IMR-90 (cell line): ENCODE measurements around the gene SLC6A12. TPM values are rescaled to one million over a fixed set of nuclear protein-coding genes. Genes with fewer than 3 reads are reported as not detected.

Experiments
- ATAC-seq: fragments of 200-7000 bp; cut with Tn5 transposase; 2 replicates; pipeline ENCODE4 v1.9.1; 2020; ENCODE audit warnings: low read depth, mild to moderate bottlenecking, moderate library complexity
- BruUV-seq: library from RNA; stranded (reverse); fragments of 400-500 nt; replicated peaks from 2 replicates; lab custom pipeline; 2021; lab: Mats Ljungman, UMichigan
- CTCF ChIA-PET: fragments of 300-600 bp; formaldehyde crosslinking; extraction: SDS; loops from one replicate; lab custom pipeline; 2021; ENCODE audit warnings: antibody characterized with exemption; lab: Yijun Ruan, JAX
- POLR2A ChIA-PET: fragments of 300-600 bp; sonication (Branson Sonifier 250); formaldehyde crosslinking; loops from one replicate; lab custom pipeline; 2022; ENCODE audit warnings: antibody characterized with exemption; ENCODE audit not compliant: unreplicated experiment; lab: Charles Lee
- DNase-seq: peaks from one replicate; pipeline ENCODE4 v3.0.0; 2013
- H2AFZ ChIP-seq: replicated peaks from 2 replicates; pipeline ENCODE3; 2013; ENCODE audit warnings: low read length, mild to moderate bottlenecking; ENCODE audit not compliant: poor library complexity
- H2AK5ac ChIP-seq: 2 replicates; pipeline ENCODE4 v1.6.1; 2013; ENCODE audit warnings: low read depth, low read length, inconsistent platforms
- H2AK9ac ChIP-seq: replicated peaks from 2 replicates; pipeline ENCODE3; 2013; ENCODE audit warnings: mild to moderate bottlenecking, low read depth, low read length, moderate library complexity; ENCODE audit not compliant: poor library complexity
- H2BK120ac ChIP-seq: 2 replicates; pipeline ENCODE4 v1.6.1; 2013; ENCODE audit warnings: low read depth, low read length, inconsistent platforms
- H2BK15ac ChIP-seq: 3 replicates; pipeline ENCODE4 v1.6.1; 2013; ENCODE audit warnings: low read depth, low read length, inconsistent platforms
- H2BK20ac ChIP-seq: 2 replicates; pipeline ENCODE4 v1.6.1; 2013; ENCODE audit warnings: low read depth, mild to moderate bottlenecking, inconsistent platforms, low read length, moderate library complexity
- H2BK5ac ChIP-seq: 2 replicates; pipeline ENCODE4 v1.6.1; 2013; ENCODE audit warnings: mild to moderate bottlenecking, low read depth, low read length, inconsistent platforms; ENCODE audit not compliant: poor library complexity, severe bottlenecking
- H3K14ac ChIP-seq: replicated peaks from 2 replicates; pipeline ENCODE4 v1.6.1; 2013; ENCODE audit warnings: low read depth, low read length, inconsistent platforms
- H3K18ac ChIP-seq: 2 replicates; pipeline ENCODE4 v1.6.1; 2013; ENCODE audit warnings: low read depth, low read length, control low read depth
- H3K23ac ChIP-seq: 2 replicates; pipeline ENCODE4 v1.6.1; 2013; ENCODE audit warnings: low read depth, low read length, inconsistent platforms
- H3K27ac ChIP-seq: 2 replicates; pipeline ENCODE4 v1.5.1; 2013; ENCODE audit warnings: mild to moderate bottlenecking, control low read depth, low read length; ENCODE audit not compliant: insufficient read depth
- H3K27me3 ChIP-seq: 2 replicates; pipeline ENCODE4 v1.6.1; 2013; ENCODE audit warnings: low read length; ENCODE audit not compliant: control insufficient read depth, insufficient read depth
- H3K36me3 ChIP-seq: 2 replicates; pipeline ENCODE4 v1.6.1; 2013; ENCODE audit warnings: low read length, mixed read lengths; ENCODE audit not compliant: control insufficient read depth, insufficient read depth
- H3K4ac ChIP-seq: 2 replicates; pipeline ENCODE4 v1.6.1; 2013; ENCODE audit warnings: low read depth, low read length, inconsistent platforms
- H3K4me1 ChIP-seq: 2 replicates; pipeline ENCODE4 v1.6.1; 2013; ENCODE audit warnings: low read length, mixed read lengths; ENCODE audit not compliant: control insufficient read depth, insufficient read depth
- H3K4me2 ChIP-seq: 2 replicates; pipeline ENCODE4 v1.6.1; 2013; ENCODE audit warnings: low read depth, mild to moderate bottlenecking, control low read depth, low read length, moderate library complexity
- H3K4me3 ChIP-seq: 2 replicates; pipeline ENCODE4 v1.5.1; 2013; ENCODE audit warnings: low read depth, mild to moderate bottlenecking, control low read depth, low read length, moderate library complexity; ENCODE audit not compliant: insufficient read depth
- H3K56ac ChIP-seq: 2 replicates; pipeline ENCODE4 v1.6.1; 2013; ENCODE audit warnings: low read length, inconsistent platforms; ENCODE audit not compliant: insufficient read depth; ENCODE audit errors: extremely low read depth
- H3K79me1 ChIP-seq, 2 experiments: 2 replicates each; pipeline ENCODE4 v1.6.1; 2013; ENCODE audit warnings: low read length in 2 of 2, inconsistent platforms in 1 of 2, low read depth in 1 of 2
- H3K9ac ChIP-seq: 2 replicates; pipeline ENCODE4 v1.6.1; 2013; ENCODE audit warnings: low read depth, low read length, control low read depth
- H3K9me1 ChIP-seq: 2 replicates; pipeline ENCODE4 v1.6.1; 2013; ENCODE audit warnings: low read length, inconsistent platforms; ENCODE audit not compliant: insufficient read depth
- H3K9me3 ChIP-seq: 2 replicates; pipeline ENCODE4 v1.6.1; 2013; ENCODE audit warnings: low read length; ENCODE audit not compliant: control insufficient read depth, insufficient read depth
- H4K20me1 ChIP-seq: 2 replicates; pipeline ENCODE4 v1.6.1; 2013; ENCODE audit warnings: low read length, inconsistent platforms; ENCODE audit not compliant: insufficient read depth
- H4K5ac ChIP-seq: 2 replicates; pipeline ENCODE4 v1.6.1; 2013; ENCODE audit warnings: mild to moderate bottlenecking, low read depth, low read length, control low read depth
- H4K8ac ChIP-seq, 2 experiments: 2 replicates each; pipeline ENCODE4 v1.6.1; 2013; ENCODE audit warnings: low read depth in 2 of 2, low read length in 2 of 2, control low read depth in 1 of 2, inconsistent platforms in 1 of 2
- H4K91ac ChIP-seq: 2 replicates; pipeline ENCODE4 v1.6.1; 2013; ENCODE audit warnings: low read depth, low read length, inconsistent platforms; ENCODE audit not compliant: insufficient read depth
- BHLHE40 ChIP-seq: fragments of 150-350 bp; IDR thresholded peaks from 2 replicates; pipeline ENCODE4 v1.6.1; 2016; ENCODE audit warnings: mild to moderate bottlenecking, low read depth, low read length
- CEBPB ChIP-seq: IDR thresholded peaks from 2 replicates; pipeline ENCODE4 v1.6.1; 2012; ENCODE audit warnings: low read depth, low read length, improper control_type of control experiment
- CHD1 ChIP-seq: IDR thresholded peaks from 2 replicates; pipeline ENCODE4 v1.6.1; 2012; ENCODE audit warnings: low read depth, low read length, improper control_type of control experiment
- CTCF ChIP-seq: conservative IDR thresholded peaks from 2 replicates; pipeline ENCODE4 v1.5.1; 2012; ENCODE audit warnings: mild to moderate bottlenecking, low read depth, low read length, improper control_type of control experiment
- ELK1 ChIP-seq: fragments of 150-350 bp; IDR thresholded peaks from 2 replicates; pipeline ENCODE4 v1.6.1; 2016; ENCODE audit warnings: low read depth, mild to moderate bottlenecking, low read length, moderate library complexity, borderline replicate concordance
- FOS ChIP-seq: fragments of 150-350 bp; IDR thresholded peaks from 2 replicates; pipeline ENCODE4 v1.6.1; 2016; ENCODE audit warnings: low read depth, low read length
- MAFK ChIP-seq: IDR thresholded peaks from 2 replicates; pipeline ENCODE4 v1.6.1; 2012; ENCODE audit warnings: low read depth, low read length, improper control_type of control experiment
- MAZ ChIP-seq: IDR thresholded peaks from 2 replicates; pipeline ENCODE4 v1.6.1; 2012; ENCODE audit warnings: low read depth, mild to moderate bottlenecking, low read length, improper control_type of control experiment, moderate library complexity, borderline replicate concordance
- MXI1 ChIP-seq: IDR thresholded peaks from 2 replicates; pipeline ENCODE4 v1.6.1; 2012; ENCODE audit warnings: low read depth, mild to moderate bottlenecking, low read length, moderate library complexity, borderline replicate concordance
- NFE2L2 ChIP-seq: fragments of 150-350 bp; IDR thresholded peaks from 2 replicates; pipeline ENCODE4 v1.6.1; 2016; ENCODE audit warnings: low read depth, mild to moderate bottlenecking, low read length
- POLR2A ChIP-seq: IDR thresholded peaks from 2 replicates; pipeline ENCODE4 v1.6.1; 2012; ENCODE audit warnings: mild to moderate bottlenecking, low read depth, low read length
- RAD21 ChIP-seq: IDR thresholded peaks from 2 replicates; pipeline ENCODE4 v1.6.1; 2012; ENCODE audit warnings: low read length, improper control_type of control experiment
- RCOR1 ChIP-seq: IDR thresholded peaks from 2 replicates; pipeline ENCODE4 v1.6.1; 2012; ENCODE audit warnings: mild to moderate bottlenecking, low read length, improper control_type of control experiment; ENCODE audit not compliant: insufficient replicate concordance
- RFX5 ChIP-seq: IDR thresholded peaks from 2 replicates; pipeline ENCODE4 v1.8.0; 2012; ENCODE audit warnings: low read depth, mild to moderate bottlenecking, low read length, moderate library complexity
- SMC3 ChIP-seq: fragments of 150-350 bp; IDR thresholded peaks from 2 replicates; pipeline ENCODE4 v1.6.1; 2016; ENCODE audit warnings: low read depth, mild to moderate bottlenecking, antibody characterized with exemption, low read length, moderate library complexity
- USF2 ChIP-seq: fragments of 150-350 bp; IDR thresholded peaks from 2 replicates; pipeline ENCODE4 v1.6.1; 2017; ENCODE audit warnings: mild to moderate bottlenecking, antibody characterized with exemption, low read length, low read depth
- WGBS, 2 experiments: methylation state at CpG; one replicate each; pipeline versions ENCODE4 v1.1.5 to v1.1.7; 2013; ENCODE audit warnings: missing lambda C conversion rate in 2 of 2; ENCODE audit not compliant: insufficient read length in 1 of 2; ENCODE audit errors: extremely low coverage in 2 of 2; 5-methylcytosine and 5-hydroxymethylcytosine counted together
- dilution Hi-C: fragments of 300-500 bp; cut with HindIII; formaldehyde crosslinking; loops from one replicate; pipeline ENCODE4 v1.14.3; 2018; ENCODE audit warnings: low sequenced_read_pairs; ENCODE audit not compliant: unreplicated experiment
- in situ Hi-C: fragments of 300-500 bp; cut with MboI; formaldehyde crosslinking; loops from 3 replicates; pipeline ENCODE4 v1.14.3; 2019; ENCODE audit warnings: low sequenced_read_pairs, inconsistent platforms, mixed read lengths
- intact Hi-C: fragments of 100-400 bp; cut with micrococcal nuclease; formaldehyde crosslinking; loops from 2 replicates; pipeline ENCODE4 v1.10.0; 2022
- polyA plus RNA-seq, 3 experiments: library from polyadenylated mRNA; depleted of rRNA; stranded (reverse); fragments of >200 nt; gene quantifications; 2 replicates each; pipeline ENCODE4 v1.2.3, GENCODE V29; 2012; ENCODE audit warnings: low replicate concordance in 1 of 3
- total RNA-seq: library from RNA; depleted of rRNA; stranded (reverse); fragments of >200 nt; gene quantifications from 2 replicates; pipeline ENCODE4 v1.2.3, GENCODE V29; 2012

SLC6A12 gene
- total and polyA plus RNA-seq, 2 of the 4 experiments (the other 2 are of a cell fraction), result not detected

- Histone ChIP-seq H2BK5ac (no peak overlapping the region), H3K4me3 (no peak overlapping the region), H3K4ac (no peak overlapping the region), H3K79me1 (no peaks in the 10 kb centered on the region), H2AK9ac (no peak overlapping the region), H3K9me3 (peaks cover 2% of the 10 kb centered on the region; the same call in 1 of the 2 replicates), H2AK5ac (no peak overlapping the region), H3K36me3 (no peaks in the 10 kb centered on the region), H2BK20ac (no peak overlapping the region), H3K14ac (no peak overlapping the region), H3K9me1 (no peaks in the 10 kb centered on the region), H2BK15ac (no peak overlapping the region), H3K18ac (no peak overlapping the region), H4K91ac (no peak overlapping the region), H3K56ac (no peak overlapping the region), H2AFZ (no peak overlapping the region), H3K23ac (no peak overlapping the region), H3K9ac (no peak overlapping the region), H4K5ac (no peak overlapping the region), H4K8ac (no peak overlapping the region), H4K20me1 (no peaks in the 10 kb centered on the region), H3K27ac (no peak overlapping the region), H3K4me1 (peaks cover 3% of the 10 kb centered on the region; the same call in 1 of the 2 replicates), H2BK120ac (no peak overlapping the region), H3K4me2 (no peak overlapping the region), H3K27me3 (peaks cover 55% of the 10 kb centered on the region)
- dilution Hi-C loops, result no loop called here
- no TSS peak for BruUV-seq
- ChIA-PET POLR2A (no interaction called here), CTCF (no interaction called here)
- in situ Hi-C loops, result no loop called here
- 77% methylated on average over 3 of the region's 5 CpGs; no CpG with 5 or more reads in 1 of the 2 experiments for WGBS, 2 experiments
- no peak for TF ChIP-seq MAFK
- no peak for TF ChIP-seq NFE2L2
- TF ChIP-seq FOS, result no peak
- TF ChIP-seq CHD1, result no peak
- TF ChIP-seq RAD21, result no peak
- no peak for TF ChIP-seq ELK1
- no peak for TF ChIP-seq RCOR1
- TF ChIP-seq BHLHE40, result no peak
- TF ChIP-seq CEBPB, result no peak
- no peak for TF ChIP-seq POLR2A
- TF ChIP-seq MXI1, result no peak
- TF ChIP-seq RFX5, result no peak
- no peak for TF ChIP-seq SMC3
- TF ChIP-seq CTCF, result no peak
- no peak for TF ChIP-seq USF2
- TF ChIP-seq MAZ, result no peak
- ATAC-seq, result no peak
- intact Hi-C loops, result no loop called here
- no peak for DNase-seq
Measured at GRCh38 chr12:151579-151978, 62.4 kb downstream of the SLC6A12 start.
